SK-N-MC (cell line): Measurements from ENCODE around the gene KIRREL2.

Experiments
- EZH2 ChIP-seq: fragments of 200-600 bp; sonication (generic); IDR thresholded peaks from one replicate; pipeline ENCODE4 v1.6.1; 2017; ENCODE audit warnings: antibody characterized with exemption
- POLR2AphosphoS5 ChIP-seq: IDR thresholded peaks from 2 replicates; pipeline ENCODE4 v1.6.1; 2012; ENCODE audit warnings: mild to moderate bottlenecking, low read depth, low read length, borderline replicate concordance

GRCh38 chr19:35913589-35913988 is 56.9 kb downstream of the KIRREL2 start:
- TF ChIP-seq EZH2 (no peak), POLR2AphosphoS5 (no peak)
